Measurements from ENCODE around the gene MYMK.

MYMK gene

GRCh38 chr9:133533857-133534256 lies 9.1 kb upstream of the MYMK start:
- DNase-seq = no peak

DNA sequence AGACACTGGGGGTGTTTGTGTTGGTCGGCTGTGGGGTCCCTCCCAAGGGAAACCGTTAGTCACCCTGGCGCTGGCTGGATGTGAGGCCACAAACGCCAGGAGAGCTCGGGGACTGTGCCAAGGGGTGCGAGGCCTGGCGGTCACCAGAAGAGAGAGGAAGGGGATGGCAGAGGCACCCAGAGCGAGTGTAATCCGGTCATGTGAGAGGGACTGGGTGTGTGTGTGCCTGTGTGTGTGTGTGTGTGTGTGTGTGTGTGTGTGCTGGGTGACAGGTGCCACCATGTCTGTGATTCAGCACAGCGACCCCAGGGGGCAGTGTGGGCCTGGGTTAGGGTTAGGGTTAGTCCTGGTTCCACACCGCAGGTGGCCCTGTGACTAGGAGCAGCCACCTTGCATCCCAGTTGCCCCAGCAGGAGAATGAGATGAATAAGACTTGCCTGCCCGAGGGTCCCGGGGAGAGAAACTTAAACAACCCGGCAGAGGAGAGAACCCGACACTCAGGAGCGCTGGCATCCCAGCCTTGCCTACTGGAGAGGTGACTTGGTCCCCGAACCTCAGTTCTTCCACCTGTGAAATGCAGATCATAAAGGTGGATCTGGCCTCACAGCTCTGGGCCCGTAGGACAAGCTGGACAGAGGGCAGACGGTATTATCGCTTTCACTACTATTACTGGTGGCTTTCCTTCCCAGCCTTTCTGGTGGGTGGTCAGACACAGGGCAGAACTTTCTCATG lies 8.3 kb upstream of the MYMK start:
- DNase-seq = peak; percentile 74

- DNase-seq = no peak
Observed at GRCh38 chr9:133531293-133531692, 6.5 kb upstream of the MYMK start.

- DNase-seq = no peak
Observed at GRCh38 chr9:133529874-133530273, 5.1 kb upstream of the MYMK start.

GRCh38 chr9:133529457-133529856 lies 4.7 kb upstream of the MYMK start:
- DNase-seq = no peak

DNA sequence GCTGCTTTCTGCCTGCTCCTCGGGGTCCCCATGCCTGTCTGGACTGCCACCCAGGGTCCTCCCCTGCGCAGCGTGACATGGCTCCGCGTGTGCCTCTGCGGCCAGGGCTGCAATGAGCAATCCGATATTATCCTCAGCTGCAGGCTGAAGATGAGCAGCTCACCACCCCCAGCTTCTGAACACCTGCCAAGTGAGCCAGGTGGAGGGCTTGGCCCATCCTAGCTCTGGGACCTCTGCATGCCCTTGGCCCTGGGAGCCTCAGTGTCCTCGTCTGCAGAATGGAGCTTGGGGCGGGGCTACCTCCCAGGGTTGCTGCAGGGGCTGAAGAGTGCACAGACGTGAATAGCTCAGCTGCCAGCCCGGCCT lies 4.1 kb upstream of the MYMK start:
- DNase-seq = peak; percentile 38

DNA sequence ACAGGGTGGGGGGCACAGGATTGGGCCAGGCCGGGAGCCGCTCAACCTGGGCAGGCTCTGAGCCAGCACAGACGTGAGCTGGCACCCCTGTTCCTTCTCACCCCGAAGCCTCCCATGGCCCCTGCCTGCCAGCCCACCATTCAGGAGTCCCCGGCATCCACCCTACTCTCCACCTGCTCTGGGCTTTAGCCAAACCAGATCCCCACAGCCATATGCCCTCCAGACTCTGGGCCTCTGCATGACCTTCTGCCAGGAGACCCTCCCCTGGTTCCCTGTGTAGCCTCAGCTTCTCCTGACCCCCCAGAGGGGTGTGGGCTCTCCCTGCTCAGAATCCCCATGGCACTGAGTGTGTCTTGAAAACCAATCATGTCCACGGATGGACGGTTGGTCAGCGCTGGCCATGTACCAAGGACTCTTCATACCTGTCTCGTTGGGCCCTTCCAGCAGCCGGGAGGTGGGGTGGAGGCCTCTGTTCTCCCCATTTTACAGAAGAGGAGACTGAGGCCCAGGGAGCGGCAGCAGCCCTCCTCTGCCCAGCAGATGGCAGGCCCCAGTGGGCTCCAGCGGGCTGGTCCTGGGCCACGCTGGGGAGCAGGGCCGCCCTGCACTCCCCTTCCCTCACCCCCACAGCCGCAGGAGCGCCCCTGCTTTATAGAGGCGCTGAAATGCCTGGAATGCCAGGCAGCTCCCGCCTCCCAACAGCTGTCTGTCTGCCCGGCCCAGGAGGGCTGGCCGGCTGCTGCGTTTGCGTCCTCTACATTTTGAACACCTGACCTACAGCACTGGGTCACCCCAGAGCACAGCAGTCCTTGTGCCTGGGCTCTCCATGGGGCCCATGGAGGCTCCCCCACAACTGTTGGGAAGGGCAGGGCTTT lies 3.5 kb upstream of the MYMK start:
- no peak for DNase-seq

- DNase-seq = no peak
Observed at GRCh38 chr9:133527444-133527920, 2.7 kb upstream of the MYMK start.

- DNase-seq = peak; percentile 63
Observed at GRCh38 chr9:133526721-133527321, 2.1 kb upstream of the MYMK start.

DNA sequence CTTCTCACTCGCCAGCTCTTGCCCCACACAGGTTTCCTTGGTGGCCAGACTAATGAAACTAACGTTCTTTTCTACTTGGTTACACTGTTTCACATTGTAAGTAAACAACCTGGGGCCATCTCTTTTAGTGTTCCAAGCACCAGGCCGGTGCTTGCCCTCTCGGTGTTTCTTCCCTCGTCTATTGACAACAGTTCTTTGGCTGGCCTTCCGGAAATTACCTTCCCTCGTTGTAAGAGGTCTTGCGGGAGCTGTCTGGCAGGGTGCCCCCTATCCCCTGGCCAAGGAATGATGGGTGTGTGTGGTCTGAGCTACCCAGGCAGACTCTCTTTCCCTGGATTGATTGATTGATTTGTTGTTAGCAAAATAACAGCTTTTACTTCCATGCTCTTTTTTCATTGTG lies 918 bp upstream of the MYMK start:
- no peak for DNase-seq

- DNase-seq = no peak
Observed at GRCh38 chr9:133524146-133524545, 613 bp downstream of the MYMK start.

DNA sequence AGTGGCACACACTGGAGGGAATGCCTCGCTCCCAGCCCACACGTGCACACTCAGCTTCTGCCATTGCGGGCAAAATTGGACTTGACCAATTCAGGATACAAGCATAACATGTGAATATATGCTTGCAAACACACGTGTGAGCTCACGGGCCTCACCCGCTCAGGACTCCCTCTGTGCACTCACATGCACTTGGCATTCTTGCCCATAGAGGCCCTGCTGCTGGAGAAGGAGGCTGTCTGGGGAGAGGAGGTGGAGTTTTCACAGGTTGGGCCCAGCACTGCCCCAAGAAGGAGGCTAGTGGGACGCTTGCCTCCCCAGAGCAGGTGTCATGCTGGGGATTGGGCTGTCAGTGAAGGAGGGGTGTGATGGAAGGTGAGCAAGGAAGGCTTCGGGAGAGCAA lies 1.7 kb downstream of the MYMK start:
- DNase-seq = no peak

DNA sequence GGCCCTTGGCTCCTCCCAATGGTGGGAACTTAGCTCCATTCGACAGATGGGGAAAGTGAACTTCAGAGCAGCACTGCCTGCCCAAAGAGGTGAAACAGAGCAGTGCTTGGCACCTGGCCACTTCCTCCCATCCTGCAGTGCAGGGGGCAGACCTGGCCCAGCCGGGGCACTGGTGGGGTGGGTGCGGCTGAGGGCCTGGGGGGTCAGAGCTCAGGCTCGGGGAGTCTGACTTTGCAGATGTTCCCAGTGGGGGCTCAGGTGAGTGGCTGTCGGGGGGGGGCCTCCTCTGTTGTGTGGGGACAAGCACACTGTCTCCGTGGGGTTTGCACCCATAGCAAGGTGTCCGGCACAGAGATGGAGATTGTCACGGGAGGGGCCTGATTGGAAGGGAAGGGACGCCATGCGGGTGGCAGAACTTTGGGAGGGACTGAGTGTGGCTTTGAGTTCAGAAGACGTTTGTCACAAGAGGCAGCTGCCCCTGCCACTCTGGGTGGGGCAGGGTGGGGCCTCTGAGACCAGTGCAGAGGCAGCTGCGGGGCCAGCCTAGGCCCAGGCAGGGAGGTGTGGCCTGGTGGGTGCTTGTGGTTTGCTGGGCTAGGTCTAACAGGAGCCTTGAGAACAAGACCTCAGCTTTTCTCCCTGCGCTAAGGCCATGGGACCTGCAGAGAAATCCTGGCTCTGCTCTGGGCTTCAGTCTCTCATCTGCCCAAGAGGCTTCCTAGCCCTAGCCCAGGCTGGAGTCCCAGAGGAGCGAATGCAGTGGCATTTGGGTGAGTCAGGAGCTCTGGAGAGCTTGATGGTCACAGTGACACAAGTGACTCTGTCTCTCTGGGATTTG lies 2.5 kb downstream of the MYMK start:
- peak; percentile 12 for DNase-seq

GRCh38 chr9:133521122-133522072 lies 3.4 kb downstream of the MYMK start:
- no peak for DNase-seq

DNA sequence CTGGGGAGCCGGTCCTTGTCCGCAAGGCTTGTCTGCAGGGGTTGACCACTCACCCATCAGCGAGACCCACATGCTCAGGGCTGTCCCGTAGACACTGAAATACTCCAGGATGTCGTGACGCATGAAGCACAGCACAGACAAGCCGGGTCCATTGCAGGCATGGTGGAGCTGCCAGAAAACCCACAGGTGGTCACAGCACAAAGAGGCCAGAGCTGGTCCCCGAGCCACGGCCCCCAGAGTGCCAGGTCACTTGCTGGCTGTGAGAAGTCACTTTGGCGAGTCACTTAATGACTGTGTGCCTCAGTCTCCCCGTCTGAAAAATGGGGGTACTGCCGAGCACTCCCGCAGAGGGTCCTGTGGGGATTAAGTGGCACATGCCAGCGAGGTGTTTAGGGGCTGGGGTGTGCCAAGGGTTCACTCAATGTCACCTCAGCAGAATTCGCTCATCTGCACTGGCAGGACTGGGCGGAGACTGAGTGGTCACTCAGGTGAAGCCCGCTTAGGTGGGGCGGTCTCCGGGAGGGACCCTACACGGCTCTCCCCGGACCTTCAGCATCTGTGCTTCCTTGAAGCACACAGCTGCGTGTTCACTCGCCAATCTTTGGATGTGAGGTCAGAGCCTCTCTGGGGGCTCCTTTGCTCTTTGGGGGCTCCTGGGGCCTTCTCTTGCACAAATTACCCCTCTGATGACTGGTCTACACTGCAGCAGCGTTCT lies 4.5 kb downstream of the MYMK start:
- no peak for DNase-seq

DNA sequence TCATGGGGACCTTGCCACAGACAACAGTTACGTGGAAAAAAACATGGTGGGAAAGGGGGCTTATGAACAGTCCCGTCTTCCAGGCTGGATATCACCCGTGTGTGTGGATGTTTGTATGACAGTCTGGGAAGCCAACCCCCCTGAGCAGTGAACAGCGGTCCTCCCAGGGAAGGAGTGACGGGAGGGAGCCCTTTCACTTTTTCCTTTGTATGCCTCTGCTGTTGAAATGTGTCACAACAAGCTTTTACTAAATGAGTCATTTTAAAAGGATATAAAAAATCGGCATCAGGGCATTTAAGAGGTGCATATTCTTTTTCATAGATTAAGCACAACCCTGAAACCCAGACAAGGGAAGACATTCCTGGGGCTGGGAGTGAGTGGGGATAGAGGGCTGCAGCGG lies 5.1 kb downstream of the MYMK start:
- no peak for DNase-seq

GRCh38 chr9:133518706-133519449 lies 5.9 kb downstream of the MYMK start:
- no peak for DNase-seq

DNA sequence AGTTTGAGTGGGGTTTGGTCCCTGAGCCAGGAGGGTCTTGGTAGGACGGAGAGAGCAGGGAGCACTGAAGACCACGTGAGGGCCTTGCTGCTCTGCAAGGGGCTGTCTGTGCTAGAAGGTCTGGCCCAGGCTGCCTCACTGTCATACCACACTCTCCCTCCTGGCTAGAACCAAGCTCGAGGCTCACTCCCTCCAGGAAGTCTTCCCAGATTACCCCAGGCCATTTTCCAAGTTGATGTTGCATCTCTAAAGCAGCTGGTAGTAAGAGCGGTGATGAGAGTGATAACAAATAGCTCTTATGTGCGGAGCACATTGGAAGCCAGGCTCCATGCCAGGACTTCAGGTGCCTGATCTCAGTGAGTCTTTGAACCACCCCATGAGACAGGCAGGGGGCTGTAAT lies 6.6 kb downstream of the MYMK start:
- peak; percentile 56 for DNase-seq

DNA sequence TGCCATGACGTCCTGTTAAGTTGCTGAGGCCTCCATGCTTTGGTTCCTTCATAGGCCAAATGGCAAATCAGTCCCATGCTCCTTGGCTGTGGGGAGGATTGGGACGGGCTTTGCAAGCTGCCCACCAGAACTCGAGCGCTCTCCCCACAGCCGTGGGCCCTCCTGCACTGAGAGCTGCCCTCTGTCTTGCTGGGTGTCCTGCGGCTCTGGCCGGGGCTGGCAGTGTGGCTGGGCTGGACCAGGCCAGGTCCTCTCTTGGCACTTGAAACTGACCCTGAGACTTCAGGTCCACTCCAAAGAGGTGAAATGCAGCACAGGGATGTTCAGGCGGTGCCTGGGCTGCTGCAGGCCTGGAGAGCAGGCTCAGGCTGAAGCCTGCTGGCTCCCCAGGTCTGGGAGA lies 7.0 kb downstream of the MYMK start:
- DNase-seq = no peak

- DNase-seq = no peak
Observed at GRCh38 chr9:133516961-133517350, 7.8 kb downstream of the MYMK start.
